ENCODE results near the gene IL27RA. TPM values are rescaled to one million over a fixed set of nuclear protein-coding genes. Genes with fewer than 3 reads are reported as not detected.

Gene IL27RA
- total RNA-seq, result 1.3 and 8.7 TPM in 2 replicates

GRCh38 chr19:14031719-14032480 lies at the start of gene IL27RA:
IL27RA (plus strand) TSS chr19:14031762; CDS start chr19:14031873, 111 bp downstream.

GRCh38 chr19:14006085-14006765 lies 25.3 kb upstream of the IL27RA start, which contains the start of gene RFX1:
RFX1 (minus strand) TSS chr19:14006320; CDS start chr19:13993843, 12,477 bp downstream.

GRCh38 chr19:14027856-14028450 lies 3.6 kb upstream of the IL27RA start, which contains the start of gene RLN3:
RLN3 (plus strand) TSS chr19:14028148; CDS start chr19:14028205, 57 bp downstream.

GRCh38 chr19:14061751-14062557 lies 30.4 kb downstream of the IL27RA start, which contains the start of gene PALM3:
PALM3 (minus strand) TSS chr19:14062076; CDS start chr19:14061980, 96 bp downstream.

GRCh38 chr19:14072535-14073260 lies 41.1 kb downstream of the IL27RA start, which contains the start of gene MISP3:
MISP3 (plus strand) TSS chr19:14072786; CDS start chr19:14073310, 524 bp downstream.

GRCh38 chr19:14085309-14085995 lies 53.9 kb downstream of the IL27RA start, which contains the start of gene C19orf67:
C19orf67 (minus strand) TSS chr19:14085783; CDS start chr19:14085627, 156 bp downstream.

GRCh38 chr19:14090509-14091080 lies 59.0 kb downstream of the IL27RA start, which contains the start of gene SAMD1:
SAMD1 (minus strand) TSS chr19:14090751.

Other genes with a start within 250 kb of the IL27RA start
- 2.3 and 16.4 TPM in 2 replicates for gene ZSWIM4, start 236.3 kb upstream of the IL27RA start, total RNA-seq
- gene NANOS3, start 154.6 kb upstream of the IL27RA start, total RNA-seq, result 0.96 TPM in 1 of 2 replicates, not detected in the other
- gene BRME1, start 125.6 kb upstream of the IL27RA start, total RNA-seq, result under 0.01 TPM in 1 of 2 replicates, not detected in the other
- gene CC2D1A, start 125.6 kb upstream of the IL27RA start, total RNA-seq, result 9.6 and 10.9 TPM in 2 replicates
- gene PODNL1, start 93.3 kb upstream of the IL27RA start, total RNA-seq, result 0.21 and 0.72 TPM in 2 replicates
- 4.0 and 7.0 TPM in 2 replicates for gene DCAF15, start 79.3 kb upstream of the IL27RA start, total RNA-seq
- 1.2 and 1.9 TPM in 2 replicates for gene RFX1, start 25.4 kb upstream of the IL27RA start, total RNA-seq
- not detected in 2 replicates for gene RLN3, start 3.6 kb upstream of the IL27RA start, total RNA-seq
- not detected in 2 replicates for gene PALM3, start 30.3 kb downstream of the IL27RA start, total RNA-seq
- 0.64 and 0.72 TPM in 2 replicates for gene MISP3, start 41.0 kb downstream of the IL27RA start, total RNA-seq
- 0.48 TPM in 1 of 2 replicates, not detected in the other for gene C19orf67, start 54.0 kb downstream of the IL27RA start, total RNA-seq
- gene SAMD1, start 59.0 kb downstream of the IL27RA start, total RNA-seq, result 23.1 and 43.7 TPM in 2 replicates
- 18.8 and 28.6 TPM in 2 replicates for gene PRKACA, start 86.0 kb downstream of the IL27RA start, total RNA-seq
- 1.7 TPM in 1 of 2 replicates, not detected in the other for gene ASF1B, start 104.8 kb downstream of the IL27RA start, total RNA-seq
- 2.8 and 4.1 TPM in 2 replicates for gene ADGRL1, start 174.4 kb downstream of the IL27RA start, total RNA-seq